ENCODE data around the gene KANSL1L. TPM values are rescaled to one million over a fixed set of nuclear protein-coding genes. Genes with fewer than 3 reads are reported as not detected.

Gene KANSL1L
- total RNA-seq, 4 donors from 2014 or later: 16.6 to 83.3 (median 25.6) TPM

DNA sequence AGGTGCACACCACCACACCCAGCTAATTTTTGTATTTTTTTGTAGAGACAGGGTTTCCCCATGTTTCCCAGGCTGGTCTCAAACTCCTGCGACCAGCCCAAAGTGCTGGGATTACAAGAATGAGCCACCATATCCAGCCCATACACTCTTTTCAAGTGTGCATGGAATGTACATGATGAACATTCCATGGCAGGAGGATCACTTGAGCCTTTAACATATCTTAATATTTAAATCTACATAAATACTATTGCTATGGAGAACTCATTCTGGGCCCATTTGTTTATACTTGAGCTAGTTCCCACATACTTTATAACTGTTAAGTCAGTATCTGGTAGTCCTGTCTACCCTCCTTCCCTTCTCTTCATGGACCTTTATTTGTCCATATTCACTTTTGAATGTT, 120.3 kb downstream of the KANSL1L start:
- H3K9me3 ChIP-seq: no peaks in the 10 kb centered on the region
- no peaks in the 10 kb centered on the region for H3K36me3 ChIP-seq
- no peak overlapping the region for H3K27ac ChIP-seq
- H3K27me3 ChIP-seq: no peaks in the 10 kb centered on the region
- TF ChIP-seq, protein P1, sequence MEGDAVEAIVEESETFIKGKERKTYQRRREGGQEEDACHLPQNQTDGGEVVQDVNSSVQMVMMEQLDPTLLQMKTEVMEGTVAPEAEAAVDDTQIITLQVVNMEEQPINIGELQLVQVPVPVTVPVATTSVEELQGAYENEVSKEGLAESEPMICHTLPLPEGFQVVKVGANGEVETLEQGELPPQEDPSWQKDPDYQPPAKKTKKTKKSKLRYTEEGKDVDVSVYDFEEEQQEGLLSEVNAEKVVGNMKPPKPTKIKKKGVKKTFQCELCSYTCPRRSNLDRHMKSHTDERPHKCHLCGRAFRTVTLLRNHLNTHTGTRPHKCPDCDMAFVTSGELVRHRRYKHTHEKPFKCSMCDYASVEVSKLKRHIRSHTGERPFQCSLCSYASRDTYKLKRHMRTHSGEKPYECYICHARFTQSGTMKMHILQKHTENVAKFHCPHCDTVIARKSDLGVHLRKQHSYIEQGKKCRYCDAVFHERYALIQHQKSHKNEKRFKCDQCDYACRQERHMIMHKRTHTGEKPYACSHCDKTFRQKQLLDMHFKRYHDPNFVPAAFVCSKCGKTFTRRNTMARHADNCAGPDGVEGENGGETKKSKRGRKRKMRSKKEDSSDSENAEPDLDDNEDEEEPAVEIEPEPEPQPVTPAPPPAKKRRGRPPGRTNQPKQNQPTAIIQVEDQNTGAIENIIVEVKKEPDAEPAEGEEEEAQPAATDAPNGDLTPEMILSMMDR (IDR thresholded peaks at IDR 0.05): no peak
- TF ChIP-seq POLR2A (IDR thresholded peaks at IDR 0.05): no peak
- H3K4me1 ChIP-seq: no peaks in the 10 kb centered on the region
- no peak overlapping the region for H3K4me3 ChIP-seq
- DNase-seq: no peak

DNA sequence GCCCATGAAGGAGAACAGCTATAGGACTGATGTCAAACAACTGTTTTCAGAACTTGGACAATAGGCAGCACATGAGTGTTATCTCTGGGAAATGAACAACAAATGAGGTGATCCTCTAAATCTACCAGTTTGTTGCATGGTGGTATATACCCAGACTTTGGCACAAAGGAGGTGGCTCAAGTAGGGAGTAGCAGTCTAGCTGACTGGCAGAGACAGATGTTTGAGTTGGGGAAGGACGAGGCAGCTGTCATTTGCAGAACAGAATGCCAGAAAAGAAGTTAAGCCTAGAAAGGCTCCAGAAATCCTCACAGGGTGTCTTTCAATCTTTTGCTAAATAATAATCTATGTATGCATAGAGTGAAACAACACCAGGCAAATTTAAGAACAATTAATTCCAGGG, 121.4 kb downstream of the KANSL1L start:
- H3K9me3 ChIP-seq: no peaks in the 10 kb centered on the region
- TF ChIP-seq POLR2A (IDR thresholded peaks at IDR 0.05): no peak
- TF ChIP-seq, protein P1 (IDR thresholded peaks at IDR 0.05): no peak
- H3K27me3 ChIP-seq: no peaks in the 10 kb centered on the region
- no peaks in the 10 kb centered on the region for H3K36me3 ChIP-seq
- H3K4me1 ChIP-seq: no peaks in the 10 kb centered on the region
- no peak for DNase-seq
- no peak overlapping the region for H3K27ac ChIP-seq
- H3K4me3 ChIP-seq: no peak overlapping the region

DNA sequence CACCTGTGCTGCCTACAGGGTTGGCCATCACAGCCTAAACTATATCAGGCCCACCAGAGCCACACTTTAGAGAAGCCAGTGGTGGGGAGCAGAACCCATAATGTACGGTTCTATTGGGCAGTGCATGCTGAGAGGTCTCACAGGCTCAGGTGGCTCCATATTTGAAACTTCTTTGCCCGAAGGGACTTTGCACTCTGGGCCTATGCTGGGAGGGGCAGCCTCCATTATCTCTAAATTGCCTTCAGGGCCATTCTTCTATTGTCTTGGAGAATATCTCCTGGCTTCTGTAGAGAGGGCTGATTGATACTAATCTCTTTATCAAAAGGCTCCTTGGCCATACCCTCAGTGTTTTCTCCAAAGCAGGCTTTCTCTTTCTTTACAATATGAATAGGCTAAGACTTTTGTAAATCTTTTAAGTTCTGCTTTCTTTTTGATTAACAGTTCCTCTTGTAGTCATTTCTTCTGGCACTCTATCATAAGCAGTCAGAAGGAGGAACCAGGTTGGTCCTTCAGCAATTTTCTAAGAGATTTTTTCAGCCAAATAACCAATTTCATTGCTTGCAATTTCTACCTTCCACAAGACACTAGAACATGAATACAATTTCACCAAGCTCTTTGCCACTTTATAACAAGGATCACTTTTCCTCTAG, 124.2 kb downstream of the KANSL1L start:
- no peak for TF ChIP-seq POLR2A (IDR thresholded peaks at IDR 0.05)
- TF ChIP-seq, protein P1 (IDR thresholded peaks at IDR 0.05): no peak
- no peak for DNase-seq
- no peaks in the 10 kb centered on the region for H3K4me1 ChIP-seq
- H3K27ac ChIP-seq: no peak overlapping the region
- no peaks in the 10 kb centered on the region for H3K36me3 ChIP-seq
- no peaks in the 10 kb centered on the region for H3K27me3 ChIP-seq
- no peaks in the 10 kb centered on the region for H3K9me3 ChIP-seq
- H3K4me3 ChIP-seq: no peak overlapping the region

DNA sequence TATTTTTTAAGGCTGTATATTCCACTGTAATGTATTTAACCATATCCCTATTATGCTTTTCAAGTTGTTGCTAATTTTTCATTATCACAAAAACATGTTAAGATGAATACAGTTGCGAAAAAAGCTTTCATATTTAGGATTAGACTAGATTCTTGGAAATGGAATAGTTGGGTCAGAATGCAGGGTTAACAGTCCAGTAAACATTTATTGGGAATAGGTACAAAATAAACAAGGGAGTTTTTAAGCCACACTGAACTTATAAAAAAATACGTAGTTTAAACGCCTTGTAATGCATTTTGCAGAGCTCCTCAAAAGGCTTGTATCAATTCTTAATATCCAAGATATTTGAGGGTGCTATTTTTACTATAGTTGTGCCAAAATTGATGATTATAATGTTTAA, 133.1 kb downstream of the KANSL1L start:
- Histone ChIP-seq H3K27ac (no peak overlapping the region), H3K9me3 (no peaks in the 10 kb centered on the region), H3K4me1 (no peaks in the 10 kb centered on the region), H3K27me3 (no peaks in the 10 kb centered on the region), H3K4me3 (no peak overlapping the region), H3K36me3 (no peaks in the 10 kb centered on the region)
- DNase-seq: no peak
- TF ChIP-seq, protein P1 (IDR thresholded peaks at IDR 0.05): no peak
- no peak for TF ChIP-seq POLR2A (IDR thresholded peaks at IDR 0.05)

DNA sequence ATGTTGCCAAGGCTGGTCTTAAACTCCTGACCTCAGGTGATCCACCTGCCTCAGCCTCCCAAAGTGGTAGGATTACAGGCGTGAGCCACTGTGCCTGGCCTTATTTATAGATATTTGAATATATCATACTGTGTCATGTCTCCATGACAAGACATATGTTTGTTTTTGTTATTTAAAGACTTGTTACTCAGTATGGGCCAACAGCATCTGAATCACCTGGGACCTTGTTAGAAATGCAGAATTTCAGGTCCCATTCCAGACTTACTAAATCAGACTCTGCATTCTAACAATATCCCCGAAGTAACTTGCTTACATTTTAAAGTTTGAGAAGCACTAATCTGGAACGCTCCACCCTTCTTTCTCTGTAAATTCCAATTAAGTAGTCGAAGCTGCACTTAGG, 135.5 kb downstream of the KANSL1L start:
- H3K27me3 ChIP-seq: no peaks in the 10 kb centered on the region
- H3K4me3 ChIP-seq: no peak overlapping the region
- H3K36me3 ChIP-seq: no peaks in the 10 kb centered on the region
- H3K9me3 ChIP-seq: no peaks in the 10 kb centered on the region
- H3K4me1 ChIP-seq: no peaks in the 10 kb centered on the region
- DNase-seq: no peak
- no peak overlapping the region for H3K27ac ChIP-seq
- TF ChIP-seq, protein P1 (IDR thresholded peaks at IDR 0.05): no peak
- no peak for TF ChIP-seq POLR2A (IDR thresholded peaks at IDR 0.05)
